ENCODE measurements around the gene TMEM164.

Gene TMEM164

DNA sequence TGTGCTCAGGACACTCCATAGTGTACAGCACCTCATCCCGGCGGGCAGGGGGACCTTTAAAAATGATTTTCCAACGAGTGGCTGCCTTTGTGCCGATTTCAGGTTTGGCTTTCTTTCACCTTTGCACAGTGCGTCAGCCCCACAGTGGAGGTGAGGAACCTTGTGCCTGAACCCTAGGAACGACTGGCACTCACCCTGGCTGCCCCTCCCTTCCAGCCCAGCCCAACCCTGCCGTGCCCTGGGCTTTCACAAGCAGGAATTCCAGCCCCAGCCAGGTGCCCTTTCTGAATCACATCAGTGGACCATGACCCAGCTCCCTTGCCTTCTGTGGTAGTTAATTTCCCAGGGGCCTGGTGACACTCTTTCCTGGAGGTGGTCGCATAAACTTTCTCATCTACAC, 1.3 kb downstream of the TMEM164 start:
- DNase-seq: no peak

DNA sequence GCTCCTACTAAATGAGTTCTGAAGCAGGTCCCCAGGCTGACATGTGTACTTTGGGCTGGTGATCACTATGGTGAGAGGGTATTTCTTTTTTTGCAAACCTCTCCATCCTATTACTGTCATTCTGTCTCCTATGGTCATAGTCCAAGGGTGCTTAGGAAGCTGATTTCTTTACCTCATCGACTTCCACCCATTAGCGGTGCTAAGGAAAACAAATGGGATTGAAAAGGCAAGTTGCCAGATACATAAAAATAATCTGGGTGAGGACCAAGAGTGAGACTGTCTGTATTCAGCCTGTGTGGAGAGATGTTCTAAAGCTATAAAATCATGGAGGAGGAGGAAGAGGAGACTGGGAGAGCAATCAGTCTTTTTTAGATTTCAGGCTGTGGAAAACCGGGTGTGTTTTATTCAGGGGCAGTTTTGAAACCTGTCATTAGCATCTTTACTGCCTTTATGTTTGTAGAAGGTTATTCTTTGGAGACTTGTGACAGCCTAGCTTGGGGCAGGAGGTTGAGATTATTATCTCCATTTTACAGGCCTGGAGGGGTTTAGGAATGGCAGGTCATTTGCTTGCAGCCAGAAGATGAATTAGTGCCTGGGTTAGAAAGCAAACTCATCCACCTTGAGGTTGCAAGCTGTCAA, 1.9 kb downstream of the TMEM164 start:
- DNase-seq: no peak

DNA sequence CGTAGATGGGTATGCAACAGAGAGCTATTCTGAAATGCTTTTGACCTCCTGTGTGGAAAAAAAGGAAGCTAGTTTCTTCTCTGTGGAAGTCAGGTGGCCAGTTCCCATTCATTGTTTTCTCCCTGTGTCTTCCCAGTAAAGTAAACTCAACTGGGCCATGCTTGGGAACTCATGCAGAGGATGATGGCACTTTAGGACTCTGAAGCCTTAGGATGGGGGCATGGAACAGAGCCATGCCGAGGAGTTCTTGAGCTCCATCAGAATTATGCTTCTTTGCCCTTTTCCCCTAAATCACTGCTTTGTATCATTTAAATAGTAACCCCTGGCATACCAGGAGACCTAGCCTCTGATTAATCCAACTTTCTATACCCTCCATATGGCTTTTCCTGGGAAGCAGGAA, 3.2 kb downstream of the TMEM164 start:
- DNase-seq: no peak

DNA sequence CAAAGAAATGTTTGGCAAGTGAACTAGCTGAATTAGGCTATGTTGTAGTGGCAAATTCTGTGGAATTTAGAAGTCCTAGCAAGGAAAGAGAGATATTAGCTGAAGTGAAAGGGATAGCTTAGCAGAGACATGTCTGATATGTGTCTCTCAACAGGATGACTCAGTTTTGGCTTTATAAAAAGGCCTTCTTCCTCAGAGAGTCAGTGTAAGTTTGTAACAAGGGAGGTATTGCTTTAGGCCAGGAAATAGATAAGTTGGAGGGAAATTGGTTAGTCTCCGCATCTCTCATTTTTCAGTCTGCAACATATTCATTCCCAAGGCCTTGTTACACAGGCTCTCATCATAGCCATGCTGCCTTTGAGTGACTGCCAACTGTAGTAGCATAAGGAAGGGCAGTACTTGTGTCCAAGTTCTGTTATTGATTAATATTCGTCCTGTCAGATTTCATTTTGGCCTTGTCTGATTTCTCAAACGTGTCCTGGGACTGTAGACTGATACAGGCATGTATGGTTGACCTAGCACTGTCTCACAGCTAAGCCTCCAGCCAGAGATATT, 4.0 kb downstream of the TMEM164 start:
- DNase-seq: no peak

DNA sequence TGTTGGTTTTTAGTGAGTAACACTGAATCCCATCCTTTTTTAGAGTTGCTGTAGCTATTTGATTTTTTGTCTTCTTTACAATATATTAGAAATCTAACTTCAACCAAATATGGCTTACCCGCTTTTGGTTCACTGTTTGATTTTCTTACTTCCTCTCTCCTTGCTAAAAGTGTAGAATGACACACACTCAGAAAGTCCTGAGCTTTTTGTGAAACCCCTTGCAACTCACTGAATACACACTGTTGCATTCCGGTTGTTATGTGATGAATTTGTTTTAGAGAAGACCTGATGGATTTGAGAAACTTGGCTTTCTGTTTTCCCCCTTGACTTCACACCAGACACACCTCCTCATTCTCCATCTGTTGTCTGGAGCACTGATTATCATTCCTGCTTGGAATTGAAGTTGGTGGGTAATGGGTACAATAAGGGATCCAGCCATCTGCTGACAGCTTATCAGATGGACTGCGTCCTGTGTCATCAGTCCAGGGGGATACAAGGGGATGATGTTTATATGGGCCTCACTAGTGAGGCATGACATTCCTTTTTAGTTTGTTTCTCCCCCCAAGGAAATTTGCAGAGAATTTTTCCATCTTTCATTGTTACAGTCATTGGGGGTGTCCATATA, 5.2 kb downstream of the TMEM164 start:
- DNase-seq: no peak

DNA sequence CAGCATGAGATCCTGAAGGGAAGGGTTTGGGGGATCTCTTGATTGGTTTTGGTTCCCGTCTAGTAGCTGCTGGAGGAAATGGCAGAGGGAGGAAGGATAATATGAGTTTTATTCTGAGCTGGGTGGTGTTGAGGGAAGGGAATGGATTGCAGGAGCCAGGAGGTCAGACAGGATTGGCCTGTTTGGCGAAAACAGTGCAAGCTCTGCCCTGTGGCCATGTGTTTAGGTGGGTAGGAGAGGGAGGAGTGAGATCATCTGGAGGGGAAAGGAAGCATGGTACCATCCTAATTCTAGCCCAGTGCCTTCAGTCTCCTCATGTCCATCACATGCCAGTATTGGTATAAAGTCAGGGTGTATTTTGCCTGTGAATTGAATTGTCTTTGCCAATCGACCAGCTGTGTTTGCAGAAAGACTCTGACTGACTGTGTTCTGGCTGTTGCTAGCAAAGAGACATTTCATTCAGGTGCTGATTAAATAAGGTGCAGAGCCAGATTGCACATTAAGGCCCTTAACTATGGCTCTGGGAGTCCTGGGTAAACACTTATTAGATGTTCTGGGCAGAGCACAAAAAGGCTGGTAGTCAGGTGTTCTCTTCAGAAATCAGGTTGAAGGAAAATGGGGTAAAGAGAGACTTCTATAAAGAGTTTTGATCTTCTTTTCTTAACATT, 10.0 kb downstream of the TMEM164 start:
- no peak for DNase-seq

DNA sequence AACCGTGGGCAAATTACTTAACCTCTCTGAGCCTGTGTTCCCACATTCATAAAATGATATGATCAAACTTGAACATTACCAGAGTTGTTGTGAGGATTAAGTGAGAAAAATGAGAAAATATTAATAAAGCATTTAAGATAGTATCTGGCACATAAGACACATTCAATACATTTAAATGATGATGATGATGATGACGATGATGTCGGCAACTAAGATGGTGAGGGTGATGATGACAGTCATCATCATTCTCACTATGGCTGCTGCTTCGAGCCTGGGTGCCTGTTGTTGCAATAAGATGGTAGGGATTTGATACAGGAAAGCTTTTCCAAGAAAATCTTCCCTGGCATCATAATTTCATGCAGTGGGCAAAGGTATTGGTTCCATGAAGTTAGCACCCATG, 11.1 kb downstream of the TMEM164 start:
- DNase-seq: no peak

DNA sequence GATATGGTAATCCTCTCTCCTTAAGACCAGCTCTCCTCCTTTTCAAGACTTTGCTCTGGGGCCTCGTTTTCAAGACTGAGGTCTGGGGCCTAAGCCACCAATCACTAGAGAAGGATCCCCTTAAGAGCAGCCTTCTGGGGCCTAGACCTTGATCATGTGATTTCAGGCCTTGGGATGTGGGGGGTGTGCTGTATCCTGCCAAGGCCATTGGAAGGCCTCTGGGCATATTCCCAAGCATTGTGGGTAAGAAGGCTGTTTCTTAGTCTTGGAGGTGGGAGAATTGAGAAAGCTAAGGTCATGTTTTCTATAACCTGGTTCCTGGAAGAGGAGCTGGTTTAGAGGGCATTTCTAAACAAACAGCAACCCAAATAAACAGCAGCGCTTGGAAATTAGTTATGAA, 12.1 kb downstream of the TMEM164 start:
- no peak for DNase-seq

DNA sequence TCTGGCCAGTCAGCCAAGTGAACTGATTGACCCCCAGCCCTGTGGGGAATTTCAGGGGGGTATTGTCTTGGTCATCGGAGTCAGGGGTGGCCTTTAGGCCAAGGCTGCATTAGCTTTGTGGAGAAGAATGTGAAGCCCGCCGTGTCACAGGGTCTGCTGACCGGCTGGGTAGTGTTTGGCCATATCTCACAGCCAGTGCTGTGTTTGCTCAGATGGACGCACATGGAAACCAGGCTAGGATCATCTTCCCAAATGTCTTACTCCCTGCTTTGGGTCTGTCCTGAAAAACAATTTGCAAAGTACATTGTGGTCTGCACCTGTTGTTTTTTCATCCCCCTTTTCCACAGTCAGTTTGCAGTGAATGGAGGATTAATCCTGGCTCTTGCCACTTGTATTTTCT, 13.0 kb downstream of the TMEM164 start:
- no peak for DNase-seq

DNA sequence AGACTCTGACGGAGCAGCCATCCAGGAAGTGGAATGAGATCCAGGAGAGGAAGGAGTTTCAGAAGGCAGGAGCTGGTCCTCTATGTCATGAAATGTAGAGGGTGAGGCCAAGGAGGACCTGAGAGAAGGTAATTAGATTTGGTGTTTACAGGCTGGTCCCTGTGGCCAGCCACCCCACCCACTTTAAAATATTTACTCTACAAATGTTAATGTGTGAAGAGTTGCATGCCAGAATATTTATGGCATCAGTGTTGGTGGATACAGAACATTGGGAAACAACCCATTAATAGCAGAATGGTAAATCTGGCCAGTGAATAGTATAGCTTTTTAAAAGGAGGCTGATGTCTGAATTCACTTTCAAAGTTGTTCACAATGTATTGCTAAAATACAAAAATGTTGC, 17.6 kb downstream of the TMEM164 start:
- no peak for DNase-seq

DNA sequence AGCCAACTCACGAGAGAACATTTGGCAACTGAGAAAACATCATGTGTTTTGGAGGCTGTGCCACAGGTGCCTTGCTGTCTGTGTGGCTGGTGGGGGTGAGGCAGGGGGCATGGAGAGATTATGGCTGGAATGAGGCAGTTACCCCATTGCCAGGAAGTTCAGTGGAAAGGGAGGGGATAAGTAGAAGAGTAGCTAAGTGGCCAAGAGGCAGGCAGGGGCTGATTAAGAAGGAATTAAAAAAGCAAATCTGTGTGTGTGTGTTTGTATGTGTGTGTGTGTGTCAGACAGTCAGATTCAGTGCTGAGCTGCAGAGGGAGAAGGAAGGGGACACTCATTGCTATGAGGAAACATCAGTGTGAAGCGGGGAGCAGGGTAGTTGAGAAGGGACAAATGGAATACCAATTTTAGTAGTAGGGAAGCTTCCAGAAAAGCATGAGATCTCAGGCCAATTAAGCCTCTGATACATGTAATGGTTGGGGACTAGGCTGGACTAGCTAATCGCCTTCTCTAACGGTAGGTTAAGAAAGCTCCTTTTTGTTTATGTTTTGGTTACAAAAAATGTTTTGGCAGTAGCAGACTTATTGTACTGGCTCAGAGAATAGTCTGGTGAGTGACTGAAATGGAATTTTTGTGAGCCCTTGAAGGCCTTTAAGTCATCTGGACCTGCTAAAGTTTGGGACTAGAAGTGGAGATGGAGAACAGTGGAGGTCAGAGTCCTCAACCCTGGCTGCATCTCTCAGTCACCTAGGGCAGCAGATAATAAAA, 18.5 kb downstream of the TMEM164 start:
- no peak for DNase-seq

DNA sequence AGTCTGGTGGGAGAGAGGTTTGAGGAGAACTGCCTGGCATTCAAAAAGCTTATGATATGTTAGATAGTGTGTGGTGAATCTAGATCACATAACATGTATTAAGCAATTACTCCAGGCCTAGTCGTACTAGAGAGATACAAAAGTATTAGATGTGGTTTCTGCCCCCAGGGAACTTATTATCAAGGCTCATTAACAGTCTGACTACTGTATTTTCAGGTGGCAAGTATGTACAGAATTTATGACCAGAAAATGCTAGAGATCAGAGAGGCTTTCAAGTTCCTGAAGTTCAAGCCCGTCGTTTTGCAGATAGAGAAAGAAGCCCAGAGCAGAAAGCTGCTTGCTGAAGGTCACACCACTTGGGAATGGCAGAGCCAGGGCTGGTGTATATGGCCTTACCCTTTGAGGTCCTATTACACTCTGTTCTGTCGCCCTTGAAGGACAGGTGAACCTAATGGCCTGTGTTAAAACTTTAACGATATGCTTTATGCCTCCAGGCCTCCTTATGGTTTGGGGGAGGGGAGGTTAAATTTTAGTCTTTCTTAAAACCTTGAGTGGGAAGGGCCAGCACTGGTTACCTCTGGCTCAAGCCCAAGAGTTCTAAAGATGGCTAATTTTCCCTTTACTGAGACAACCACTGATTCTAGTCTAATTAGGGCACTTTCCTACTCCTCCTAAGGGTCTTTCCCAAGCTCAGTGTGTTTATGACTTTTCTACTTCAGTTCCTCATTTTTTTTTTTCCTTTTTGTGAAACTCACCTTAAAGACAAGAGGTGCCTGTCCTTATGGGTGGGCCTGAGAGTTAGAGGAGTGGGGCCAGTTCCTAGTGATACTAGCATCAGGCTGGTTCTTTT, 19.9 kb downstream of the TMEM164 start:
- DNase-seq: no peak

DNA sequence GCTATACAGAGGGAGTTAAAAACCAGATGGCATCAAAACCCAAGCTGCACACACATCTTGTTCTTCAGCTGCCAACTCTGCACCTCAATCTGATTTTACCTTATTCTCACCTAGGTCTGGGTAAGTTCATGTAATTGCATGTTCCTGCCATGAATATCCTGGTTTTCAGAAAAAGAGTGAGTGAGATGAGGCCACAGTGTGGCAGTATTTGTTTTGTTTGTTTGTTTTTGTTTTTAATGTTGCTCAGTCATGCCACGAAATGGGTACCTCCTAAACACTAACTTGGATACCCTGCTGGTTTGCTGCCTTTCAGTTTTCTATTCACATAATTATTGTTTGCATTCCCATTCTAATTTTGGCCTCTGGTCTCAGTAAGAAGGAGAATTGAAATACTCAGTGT, 22.5 kb downstream of the TMEM164 start:
- no peak for DNase-seq

DNA sequence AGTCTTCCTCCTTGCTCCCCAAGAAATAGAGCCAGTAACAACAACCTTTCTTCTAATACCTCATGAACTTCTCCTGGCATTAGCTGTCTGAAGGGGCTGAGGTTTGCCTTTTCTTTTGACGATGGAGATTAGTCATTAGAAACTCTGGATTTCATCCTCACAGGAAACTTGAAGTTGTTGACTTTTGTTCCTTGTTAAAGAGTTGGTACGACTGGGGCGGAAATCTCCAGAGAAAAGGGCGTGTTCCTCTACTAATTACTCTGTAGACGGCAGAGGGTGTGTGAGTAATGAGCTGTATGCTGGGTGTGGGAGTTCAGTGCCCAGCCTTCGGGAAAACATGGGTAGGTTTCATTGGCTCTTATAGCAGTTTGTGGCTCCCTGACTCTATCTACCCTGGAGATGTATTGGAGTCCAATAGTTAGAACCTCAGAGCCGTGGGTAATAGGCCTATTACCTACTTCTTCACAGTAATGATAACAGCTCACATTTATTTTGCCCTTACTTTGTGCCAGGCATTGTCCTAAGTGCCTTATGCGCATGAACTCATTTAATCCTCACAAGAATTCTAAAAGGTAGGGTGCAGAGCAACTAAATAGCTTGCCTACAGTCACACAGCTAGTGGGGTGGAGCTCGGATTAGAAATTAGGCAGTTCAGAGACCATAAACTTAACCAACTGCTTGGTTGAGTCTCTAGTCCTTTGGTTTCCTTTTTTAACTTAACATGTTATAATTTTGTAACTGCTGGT, 23.4 kb downstream of the TMEM164 start:
- DNase-seq: no peak

DNA sequence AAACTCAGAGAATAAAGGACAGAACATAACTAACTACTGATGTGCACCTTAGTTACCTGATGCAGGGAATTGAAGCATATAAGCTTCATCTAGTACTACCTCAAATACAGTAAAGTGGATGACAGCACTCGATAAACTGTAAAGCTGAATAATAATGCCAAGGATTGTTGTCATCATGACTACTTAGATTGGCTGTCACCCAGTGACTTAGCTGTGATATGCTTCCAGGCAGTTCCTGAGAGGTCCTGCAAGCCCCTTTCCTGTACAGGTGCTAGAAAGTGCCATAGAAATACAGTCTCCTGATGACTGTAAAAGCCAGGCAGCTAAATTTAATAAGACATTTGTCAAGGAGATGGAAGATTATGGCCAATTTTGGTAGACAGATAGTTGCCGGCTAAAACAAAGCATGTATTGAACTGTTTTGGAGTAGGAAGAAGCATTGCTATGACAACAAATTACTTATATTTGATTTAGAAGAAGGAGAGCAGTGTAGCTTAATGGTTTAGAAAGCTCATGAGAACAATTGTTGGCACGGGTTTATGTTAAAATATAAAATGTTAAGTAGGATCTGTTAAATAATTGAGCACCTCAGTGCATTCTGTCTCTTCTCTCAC, 29.7 kb downstream of the TMEM164 start:
- DNase-seq: no peak

DNA sequence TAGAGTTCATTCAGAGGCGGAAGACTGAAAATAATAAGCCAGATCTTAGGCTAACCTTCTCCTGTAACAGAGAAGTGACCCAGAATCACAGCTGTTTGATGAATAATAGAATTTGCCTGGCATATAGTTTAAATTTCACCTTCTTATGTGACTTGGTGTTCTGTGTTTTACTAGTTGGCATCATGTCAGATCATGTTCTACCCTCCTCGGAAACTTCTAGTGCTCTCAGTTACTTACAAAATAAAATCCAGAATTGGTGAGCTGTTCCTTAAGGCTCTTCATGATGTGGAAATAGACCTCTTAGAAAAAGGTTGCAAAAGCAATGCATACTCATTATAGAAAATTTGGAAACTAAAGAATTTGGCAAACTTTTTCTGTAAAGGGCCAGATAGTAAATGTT, 31.1 kb downstream of the TMEM164 start:
- DNase-seq: no peak

DNA sequence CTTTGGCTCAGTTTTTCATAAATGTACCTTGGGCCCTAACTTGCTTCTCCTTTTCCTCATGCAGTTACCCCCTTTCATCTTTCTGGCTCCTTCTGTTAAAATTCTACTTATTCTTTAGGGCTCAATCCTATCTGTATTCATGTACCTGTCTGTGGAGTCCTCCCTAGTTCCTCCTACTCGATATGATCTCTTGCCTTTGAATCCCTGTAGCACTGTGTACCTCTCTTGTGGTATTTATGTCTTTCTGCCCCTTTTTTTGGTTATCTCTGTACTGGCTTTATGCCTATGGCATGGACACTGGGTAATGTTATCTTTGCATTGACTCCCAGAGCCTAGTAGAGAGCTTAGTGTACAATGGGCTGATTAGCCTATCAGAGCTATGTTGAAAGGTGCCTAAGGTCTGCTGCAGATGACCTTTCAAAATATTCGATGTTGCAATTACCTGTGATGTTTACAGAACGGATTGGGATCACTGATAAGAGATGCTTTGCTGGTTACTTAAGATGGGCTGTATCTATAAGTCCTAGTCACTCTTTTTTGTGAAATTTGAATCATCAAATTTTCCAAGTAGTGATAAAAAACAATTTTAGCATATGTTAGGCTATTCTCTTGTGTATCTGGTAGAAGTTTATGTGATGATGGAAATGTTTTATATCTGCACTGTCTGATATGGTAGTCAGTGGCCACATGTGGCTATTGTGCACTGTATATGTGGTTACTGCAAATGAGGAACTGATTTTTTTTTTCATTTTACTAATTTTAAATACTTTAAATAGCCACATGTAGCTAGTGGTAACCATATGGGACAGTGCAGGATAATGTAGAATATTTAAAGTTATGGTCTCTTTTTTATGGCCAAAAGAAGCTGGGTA, 33.5 kb downstream of the TMEM164 start:
- no peak for DNase-seq

DNA sequence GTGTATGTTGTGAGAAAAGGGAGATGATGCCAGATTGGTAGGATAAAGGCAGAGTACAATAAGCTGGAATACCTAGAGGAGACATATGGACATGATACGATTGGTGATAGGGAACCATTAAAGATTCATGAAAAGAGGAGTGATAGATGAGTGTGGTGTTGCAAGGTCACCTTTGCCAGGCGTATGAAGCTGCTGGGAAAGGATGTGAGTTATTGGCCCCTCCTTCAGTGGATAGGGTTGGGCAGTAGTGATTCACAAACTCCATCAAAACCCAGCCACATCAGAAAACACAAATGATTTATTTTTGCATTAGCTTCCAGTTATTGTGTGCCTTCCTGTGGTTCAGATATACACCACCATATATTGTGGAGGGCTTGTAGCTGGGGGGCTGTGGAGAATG, 34.3 kb downstream of the TMEM164 start:
- no peak for DNase-seq

DNA sequence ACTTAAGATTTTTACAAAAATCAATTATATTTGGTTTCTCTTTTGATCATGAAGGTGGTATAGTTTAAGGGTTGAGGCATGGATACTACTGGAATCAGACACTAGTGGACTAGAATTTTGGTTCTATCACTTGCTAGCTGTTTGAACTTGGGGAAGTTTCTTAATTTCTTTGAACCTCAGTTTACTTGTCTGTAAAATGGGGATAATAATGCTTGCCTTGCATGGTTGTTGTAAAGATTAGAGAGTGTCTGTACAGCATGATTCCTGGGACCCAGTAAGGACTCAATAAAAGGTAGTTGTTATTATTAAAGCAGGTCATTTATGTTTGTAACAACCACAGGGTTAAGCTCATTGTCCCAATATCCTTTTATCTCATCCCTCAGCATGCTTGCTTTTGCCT, 36.0 kb downstream of the TMEM164 start:
- no peak for DNase-seq

DNA sequence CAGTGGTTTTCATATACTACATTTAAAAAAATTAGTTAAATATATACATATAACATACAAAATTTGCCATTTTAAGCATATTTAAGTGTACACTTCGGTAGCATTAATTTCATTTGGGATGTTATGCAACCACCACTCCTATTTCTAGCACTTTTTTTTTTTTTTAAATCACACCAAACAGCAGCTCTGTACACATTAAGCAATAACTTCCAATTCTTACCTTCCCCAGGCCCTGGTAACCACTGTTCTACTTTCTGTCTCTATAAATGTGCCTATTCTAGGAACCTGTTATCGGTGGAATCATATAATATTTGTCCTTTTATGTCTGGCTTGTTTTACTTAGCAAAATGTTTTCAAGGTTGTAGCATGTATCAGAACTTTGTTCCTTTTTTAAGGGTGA, 39.1 kb downstream of the TMEM164 start:
- no peak for DNase-seq
